COLO668 (cell line): ENCODE results near the gene SIRT6.
"Not testable (repeated sequence)": the region's sequence is repeated elsewhere in the genome, so short reads cannot be mapped to it uniquely, and the experiment has no call there.

Source experiments
- DNase-seq: peaks from one replicate; lab custom pipeline; 2025; ENCODE audit not compliant: unreplicated experiment; lab: John Stamatoyannopoulos, UW

Gene SIRT6

GRCh38 chr19:4200940-4201542 lies 18.7 kb upstream of the SIRT6 start:
- DNase-seq, result no peak

GRCh38 chr19:4199699-4200293 lies 17.4 kb upstream of the SIRT6 start:
- peak; percentile 53 for DNase-seq

GRCh38 chr19:4198467-4199126 lies 16.2 kb upstream of the SIRT6 start:
- DNase-seq, result no peak

GRCh38 chr19:4197625-4198466 lies 15.5 kb upstream of the SIRT6 start:
- DNase-seq, result peak; percentile 66

- no peak for DNase-seq
Measured at GRCh38 chr19:4197228-4197624, 14.9 kb upstream of the SIRT6 start.

GRCh38 chr19:4196587-4197148 lies 14.3 kb upstream of the SIRT6 start:
- no peak for DNase-seq

- no peak for DNase-seq
Measured at GRCh38 chr19:4196009-4196408, 13.6 kb upstream of the SIRT6 start.

- DNase-seq, result no peak
Measured at GRCh38 chr19:4194353-4194752, 12.0 kb upstream of the SIRT6 start.

- not testable (repeated sequence) for DNase-seq
Measured at GRCh38 chr19:4192537-4192936, 10.2 kb upstream of the SIRT6 start.

GRCh38 chr19:4189641-4190040 lies 7.3 kb upstream of the SIRT6 start:
- DNase-seq, result no peak

- no peak for DNase-seq
Measured at GRCh38 chr19:4187313-4188122, 5.2 kb upstream of the SIRT6 start.

- peak; percentile 75 for DNase-seq
Measured at GRCh38 chr19:4186087-4186993, 4.0 kb upstream of the SIRT6 start.

- no peak for DNase-seq
Measured at GRCh38 chr19:4185413-4186086, 3.2 kb upstream of the SIRT6 start.

- DNase-seq, result no peak
Measured at GRCh38 chr19:4184718-4185352, 2.5 kb upstream of the SIRT6 start.

GRCh38 chr19:4183967-4184717 lies 1.8 kb upstream of the SIRT6 start:
- DNase-seq, result peak; percentile 93

- DNase-seq, result no peak
Measured at GRCh38 chr19:4181053-4181508, 1.3 kb downstream of the SIRT6 start.

GRCh38 chr19:4178990-4179389 lies 3.4 kb downstream of the SIRT6 start:
- no peak for DNase-seq

- no peak for DNase-seq
Measured at GRCh38 chr19:4177146-4177545, 5.2 kb downstream of the SIRT6 start.
